ENCODE results near the gene ZNF516. TPM values are rescaled to one million over a fixed set of nuclear protein-coding genes. Genes with fewer than 3 reads are reported as not detected.

The ZNF516 gene
- total and polyA plus RNA-seq, 8 donors = 5.4 to 21.3 (median 12.7) TPM

DNA sequence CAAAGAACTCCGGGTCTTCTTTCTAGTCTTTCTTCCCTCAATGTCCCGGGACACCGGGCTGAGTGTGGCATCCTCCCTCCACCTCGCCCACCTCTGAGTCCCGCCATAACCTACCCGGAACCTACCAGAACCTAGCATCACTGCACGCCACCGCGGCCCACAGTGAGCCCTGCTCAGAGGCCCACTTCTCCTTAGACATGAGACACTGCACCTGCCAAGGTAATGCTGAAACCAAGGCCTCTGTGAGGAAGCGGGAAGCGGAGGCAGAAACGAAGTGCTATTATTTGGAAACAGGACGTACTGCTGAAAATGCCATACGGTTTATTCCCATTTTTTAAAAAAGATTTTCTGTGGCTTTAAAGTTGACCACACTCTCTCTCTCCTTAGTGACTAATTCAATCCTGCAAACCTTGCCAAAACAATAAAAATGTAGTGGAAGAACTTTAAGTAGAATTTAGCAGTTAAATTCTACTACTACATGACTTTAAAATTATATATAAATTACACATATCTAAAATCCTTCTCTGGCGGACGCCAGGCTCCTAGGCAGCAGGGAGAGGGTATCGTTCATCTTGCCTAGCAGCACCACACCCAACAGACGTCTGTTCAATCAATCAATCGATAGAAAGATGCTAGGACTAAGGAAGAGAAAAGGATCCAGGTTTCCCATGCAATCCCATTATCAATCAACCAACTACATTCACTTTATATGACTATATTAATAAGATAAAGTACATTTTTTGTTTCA lies 82.0 kb downstream of the ZNF516 start:
- DNase-seq (no peak), FAIRE-seq (no peak), ATAC-seq (no peak)
- H3K4me3 ChIP-seq = no peak overlapping the region
- no peaks in the 10 kb centered on the region for H3K36me3 ChIP-seq
- intact Hi-C loops (cut with DNase I) = no loop called here
- WGBS, 2 donors = 91 to 93% methylated on average over 19 of the region's 19 CpGs
- TF ChIP-seq, protein P1, sequence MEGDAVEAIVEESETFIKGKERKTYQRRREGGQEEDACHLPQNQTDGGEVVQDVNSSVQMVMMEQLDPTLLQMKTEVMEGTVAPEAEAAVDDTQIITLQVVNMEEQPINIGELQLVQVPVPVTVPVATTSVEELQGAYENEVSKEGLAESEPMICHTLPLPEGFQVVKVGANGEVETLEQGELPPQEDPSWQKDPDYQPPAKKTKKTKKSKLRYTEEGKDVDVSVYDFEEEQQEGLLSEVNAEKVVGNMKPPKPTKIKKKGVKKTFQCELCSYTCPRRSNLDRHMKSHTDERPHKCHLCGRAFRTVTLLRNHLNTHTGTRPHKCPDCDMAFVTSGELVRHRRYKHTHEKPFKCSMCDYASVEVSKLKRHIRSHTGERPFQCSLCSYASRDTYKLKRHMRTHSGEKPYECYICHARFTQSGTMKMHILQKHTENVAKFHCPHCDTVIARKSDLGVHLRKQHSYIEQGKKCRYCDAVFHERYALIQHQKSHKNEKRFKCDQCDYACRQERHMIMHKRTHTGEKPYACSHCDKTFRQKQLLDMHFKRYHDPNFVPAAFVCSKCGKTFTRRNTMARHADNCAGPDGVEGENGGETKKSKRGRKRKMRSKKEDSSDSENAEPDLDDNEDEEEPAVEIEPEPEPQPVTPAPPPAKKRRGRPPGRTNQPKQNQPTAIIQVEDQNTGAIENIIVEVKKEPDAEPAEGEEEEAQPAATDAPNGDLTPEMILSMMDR (IDR thresholded peaks at IDR 0.05) = no peak
- H3K9me3 ChIP-seq = no peaks in the 10 kb centered on the region
- no peaks in the 10 kb centered on the region for H3K27me3 ChIP-seq
- no peak overlapping the region for H3K27ac ChIP-seq
- peaks cover 0 to 7% (median 0%) of the 10 kb centered on the region in 3 donors for H3K4me1 ChIP-seq

DNA sequence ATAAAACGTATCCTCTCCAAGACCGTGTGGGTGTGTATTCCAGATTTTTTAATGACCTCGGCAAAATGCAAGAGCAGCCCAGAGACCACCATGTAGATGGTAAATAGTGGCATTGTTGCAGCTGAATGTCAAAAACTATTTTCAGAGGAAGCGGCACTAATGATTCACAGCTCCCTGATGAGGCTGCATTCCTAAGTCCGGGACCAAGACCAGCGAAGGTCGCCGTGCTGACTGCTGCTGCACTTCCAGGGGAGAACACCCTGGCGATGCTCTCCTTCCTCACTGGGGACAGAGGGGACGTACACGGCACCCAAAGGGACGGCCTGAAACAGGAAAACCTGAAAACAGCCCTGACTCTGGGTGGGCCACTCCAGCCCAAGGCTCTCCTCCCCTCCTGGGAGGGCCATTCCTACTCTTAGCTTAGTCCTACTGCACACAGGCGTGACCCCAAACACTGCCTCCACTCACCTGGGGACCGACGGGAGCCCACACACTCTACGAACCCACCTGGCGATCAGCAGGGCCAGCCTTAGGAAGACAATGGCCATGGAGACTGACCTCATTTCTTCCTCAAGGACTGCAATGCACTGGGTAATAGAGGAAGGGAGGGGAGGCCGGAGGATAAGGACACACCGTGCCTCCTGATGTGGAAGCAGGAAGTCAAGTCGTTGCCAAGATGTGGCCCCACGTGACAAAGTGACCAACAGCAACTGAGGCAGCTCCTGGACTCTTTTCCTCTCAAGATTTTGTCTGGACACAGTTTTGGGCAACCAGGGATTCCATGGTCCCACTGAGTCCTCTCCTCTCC lies 82.8 kb downstream of the ZNF516 start:
- Histone ChIP-seq H3K36me3 (no peaks in the 10 kb centered on the region), H3K4me3 (no peak overlapping the region), H3K9me3 (no peaks in the 10 kb centered on the region), H3K27me3 (no peaks in the 10 kb centered on the region), H3K4me1 (peaks cover 0 to 7% (median 0%) of the 10 kb centered on the region in 3 donors), H3K27ac (no peak overlapping the region)
- peak in 2 of 4 donors; percentile 14 to 19 for ATAC-seq
- FAIRE-seq = no peak
- TF ChIP-seq, protein P1 (IDR thresholded peaks at IDR 0.05) = no peak
- 86 to 88% methylated on average over 21 of the region's 21 CpGs for WGBS, 2 donors
- DNase-seq = no peak
- intact Hi-C loops (cut with DNase I) = no loop called here

DNA sequence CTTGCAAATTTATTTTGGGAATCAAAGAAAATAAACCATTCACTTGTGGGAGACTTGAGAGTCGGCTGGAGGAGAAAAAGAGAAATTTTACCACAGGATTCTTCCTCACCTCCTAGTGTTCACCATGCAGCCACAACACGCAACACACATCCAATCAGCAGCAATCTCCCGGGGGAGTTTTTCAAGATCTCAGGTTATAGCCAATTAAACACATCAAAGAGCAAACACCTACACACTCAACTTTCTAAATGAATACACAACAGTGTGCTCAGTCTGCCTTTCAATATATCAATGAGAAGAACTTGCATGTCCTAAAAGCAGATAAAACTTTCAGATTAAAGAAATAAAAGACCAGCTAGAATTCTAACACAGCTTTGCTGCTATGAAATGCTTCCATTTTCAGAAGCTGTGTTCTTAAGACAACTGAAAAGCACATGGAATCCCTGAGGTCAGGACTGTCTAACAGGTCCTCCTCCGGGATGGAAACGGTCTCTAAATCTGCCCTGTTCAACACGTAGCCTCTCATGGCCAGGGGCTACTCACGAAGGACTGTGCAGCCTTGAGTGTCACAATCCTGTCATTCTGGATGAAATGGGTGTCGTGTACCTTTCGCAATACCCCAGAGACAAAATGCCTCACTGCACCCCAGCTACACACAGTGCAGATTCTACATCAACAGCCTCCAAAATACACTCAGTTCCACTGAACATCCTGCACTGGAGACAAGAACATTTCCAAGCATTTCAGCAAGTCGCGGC lies 84.2 kb downstream of the ZNF516 start:
- WGBS, 2 donors = 88 to 89% methylated on average over 11 of the region's 11 CpGs
- H3K4me1 ChIP-seq = peaks cover 0 to 7% (median 0%) of the 10 kb centered on the region in 3 donors
- ATAC-seq = no peak

DNA sequence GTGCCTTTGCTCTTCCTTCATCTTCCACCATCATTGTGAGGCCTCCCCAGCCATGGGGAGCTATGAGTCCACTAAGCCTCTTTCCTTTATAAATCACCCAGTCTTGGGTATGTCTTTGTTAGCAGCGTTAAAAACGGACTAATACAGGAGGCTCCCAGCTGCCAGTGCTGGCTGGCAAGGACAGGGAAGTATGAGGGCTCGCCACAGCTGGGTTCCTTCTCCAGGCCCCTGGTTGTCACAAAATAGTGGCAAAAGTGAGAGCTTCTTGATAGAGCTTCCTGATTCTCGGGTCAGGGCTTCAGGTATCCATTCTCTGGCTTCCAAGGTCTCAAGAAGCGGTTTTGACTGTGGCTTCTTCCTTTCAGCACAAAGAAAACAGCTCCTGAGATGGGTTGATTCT lies 85.0 kb downstream of the ZNF516 start:
- no peak for FAIRE-seq
- H3K9me3 ChIP-seq = no peaks in the 10 kb centered on the region
- TF ChIP-seq, protein P1 (IDR thresholded peaks at IDR 0.05) = no peak
- no peaks in the 10 kb centered on the region for H3K27me3 ChIP-seq
- H3K27ac ChIP-seq = no peak overlapping the region
- no peak for DNase-seq
- 96 to 97% methylated on average over 5 of the region's 5 CpGs for WGBS, 2 donors
- no peaks in the 10 kb centered on the region for H3K36me3 ChIP-seq
- no peak for ATAC-seq
- peaks cover 0 to 7% (median 0%) of the 10 kb centered on the region in 3 donors for H3K4me1 ChIP-seq
- intact Hi-C loops (cut with DNase I) = no loop called here
- H3K4me3 ChIP-seq = no peak overlapping the region

More for the DNA sequence above, 84.2 kb downstream of the ZNF516 start:
- Histone ChIP-seq H3K27ac (no peak overlapping the region), H3K9me3 (no peaks in the 10 kb centered on the region), H3K4me3 (no peak overlapping the region), H3K27me3 (no peaks in the 10 kb centered on the region), H3K36me3 (no peaks in the 10 kb centered on the region)
- DNase-seq = no peak
- FAIRE-seq = no peak
- intact Hi-C loops (cut with DNase I) = no loop called here
- TF ChIP-seq, protein P1 (IDR thresholded peaks at IDR 0.05) = no peak
